DOHH2 (cell line): ENCODE measurements around the gene LPCAT2.

Experiments
- H3F3A ChIP-seq: fragments of 200-600 bp; sonication (generic), shearing (Covaris generic); 2 replicates; pipeline ENCODE4 v1.6.0; 2016; ENCODE audit warnings: antibody characterized with exemption, mild to moderate bottlenecking; ENCODE audit not compliant: control insufficient read depth, insufficient read depth
- H3K27ac ChIP-seq: fragments of 200-600 bp; sonication (generic); 2 replicates; pipeline ENCODE4 v1.5.1; 2014; ENCODE audit warnings: low read depth, mild to moderate bottlenecking, low read length, moderate library complexity
- H3K27me3 ChIP-seq: fragments of 200-600 bp; sonication (generic); 2 replicates; pipeline ENCODE4 v1.6.1; 2014; ENCODE audit warnings: mild to moderate bottlenecking, low read length, mixed read lengths; ENCODE audit not compliant: control insufficient read depth
- H3K36me3 ChIP-seq: fragments of 200-600 bp; sonication (generic); 2 replicates; pipeline ENCODE4 v1.6.1; 2014; ENCODE audit warnings: mild to moderate bottlenecking, low read length, moderate library complexity, mixed read lengths; ENCODE audit not compliant: control insufficient read depth
- H3K4me1 ChIP-seq: fragments of 200-600 bp; sonication (generic); 2 replicates; pipeline ENCODE4 v1.6.1; 2014; ENCODE audit warnings: mild to moderate bottlenecking, low read length, mixed read lengths; ENCODE audit not compliant: control insufficient read depth
- H3K4me2 ChIP-seq: fragments of 200-600 bp; sonication (generic); 2 replicates; pipeline ENCODE4 v1.6.0; 2014; ENCODE audit warnings: mild to moderate bottlenecking, low read length, moderate library complexity
- H3K4me3 ChIP-seq: fragments of 200-600 bp; sonication (generic); 2 replicates; pipeline ENCODE4 v1.5.1; 2014; ENCODE audit warnings: mild to moderate bottlenecking, low read length, mixed read lengths
- H3K79me2 ChIP-seq: fragments of 200-600 bp; sonication (generic); 2 replicates; pipeline ENCODE4 v1.6.1; 2014; ENCODE audit warnings: mild to moderate bottlenecking, low read length, mixed read lengths; ENCODE audit not compliant: control insufficient read depth
- H3K9me2 ChIP-seq: fragments of 200-600 bp; sonication (generic); replicated peaks from 2 replicates; pipeline ENCODE4 v1.6.1; 2014; ENCODE audit warnings: mild to moderate bottlenecking, low read length, mixed read lengths; ENCODE audit not compliant: control insufficient read depth
- H3K9me3 ChIP-seq: fragments of 200-600 bp; sonication (generic); 2 replicates; pipeline ENCODE4 v1.6.1; 2014; ENCODE audit warnings: antibody characterized with exemption, low read length, mixed read lengths; ENCODE audit not compliant: control insufficient read depth, insufficient read depth
- H4K20me1 ChIP-seq: fragments of 200-600 bp; sonication (generic); 2 replicates; pipeline ENCODE4 v1.6.0; 2014; ENCODE audit warnings: low read depth, mild to moderate bottlenecking, antibody characterized with exemption, low read length, moderate library complexity; ENCODE audit not compliant: control insufficient read depth, insufficient read depth
- CTCF ChIP-seq: fragments of 200-600 bp; sonication (generic); IDR thresholded peaks from one replicate; pipeline ENCODE4 v1.5.1; 2014; ENCODE audit warnings: antibody characterized with exemption, mild to moderate bottlenecking, low read depth, low read length; ENCODE audit not compliant: poor library complexity, severe bottlenecking
- EZH2phosphoT487 ChIP-seq: fragments of 200-600 bp; sonication (generic); IDR thresholded peaks from 2 replicates; pipeline ENCODE4 v1.6.1; 2017; ENCODE audit warnings: borderline replicate concordance, mild to moderate bottlenecking, antibody characterized with exemption, low read length, moderate library complexity, mixed read lengths

LPCAT2 gene

GRCh38 chr16:55500530-55501011 is 8.3 kb upstream of the LPCAT2 start:
- H3K4me1 ChIP-seq = no peaks in the 10 kb centered on the region
- H3K4me3 ChIP-seq = no peak overlapping the region
- no peaks in the 10 kb centered on the region for H3K79me2 ChIP-seq
- no peaks in the 10 kb centered on the region for H3K9me3 ChIP-seq
- no peaks in the 10 kb centered on the region for H3F3A ChIP-seq
- H4K20me1 ChIP-seq = no peaks in the 10 kb centered on the region
- no peaks in the 10 kb centered on the region for H3K9me2 ChIP-seq
- TF ChIP-seq EZH2phosphoT487 (no peak), CTCF (no peak)
- H3K27ac ChIP-seq = no peak overlapping the region
- H3K4me2 ChIP-seq = no peak overlapping the region
- no peaks in the 10 kb centered on the region for H3K36me3 ChIP-seq
- 0 out of 2 replicates have a peak, but pooled peaks cover 2% of the 10 kb centered on the region for H3K27me3 ChIP-seq

GRCh38 chr16:55501549-55502322 is 7.1 kb upstream of the LPCAT2 start:
- Histone ChIP-seq H3K9me3 (no peaks in the 10 kb centered on the region), H3K9me2 (no peaks in the 10 kb centered on the region), H3K27ac (no peak overlapping the region), H3K4me3 (no peak overlapping the region), H3K4me2 (no peak overlapping the region), H3F3A (no peaks in the 10 kb centered on the region), H3K4me1 (no peaks in the 10 kb centered on the region), H3K27me3 (no peaks in the 10 kb centered on the region), H4K20me1 (no peaks in the 10 kb centered on the region), H3K79me2 (no peaks in the 10 kb centered on the region), H3K36me3 (no peaks in the 10 kb centered on the region)
- TF ChIP-seq CTCF (no peak), EZH2phosphoT487 (no peak)

GRCh38 chr16:55502801-55503366 is 6.0 kb upstream of the LPCAT2 start:
- no peak overlapping the region for H3K4me3 ChIP-seq
- no peak overlapping the region for H3K27ac ChIP-seq
- H3K4me1 ChIP-seq = no peaks in the 10 kb centered on the region
- no peaks in the 10 kb centered on the region for H3K79me2 ChIP-seq
- TF ChIP-seq CTCF (no peak), EZH2phosphoT487 (no peak)
- no peaks in the 10 kb centered on the region for H3F3A ChIP-seq
- no peaks in the 10 kb centered on the region for H4K20me1 ChIP-seq
- no peaks in the 10 kb centered on the region for H3K27me3 ChIP-seq
- H3K9me2 ChIP-seq = no peaks in the 10 kb centered on the region
- H3K9me3 ChIP-seq = no peaks in the 10 kb centered on the region
- no peak overlapping the region for H3K4me2 ChIP-seq
- no peaks in the 10 kb centered on the region for H3K36me3 ChIP-seq
